ENCODE data around the gene SLC39A5.

DNA sequence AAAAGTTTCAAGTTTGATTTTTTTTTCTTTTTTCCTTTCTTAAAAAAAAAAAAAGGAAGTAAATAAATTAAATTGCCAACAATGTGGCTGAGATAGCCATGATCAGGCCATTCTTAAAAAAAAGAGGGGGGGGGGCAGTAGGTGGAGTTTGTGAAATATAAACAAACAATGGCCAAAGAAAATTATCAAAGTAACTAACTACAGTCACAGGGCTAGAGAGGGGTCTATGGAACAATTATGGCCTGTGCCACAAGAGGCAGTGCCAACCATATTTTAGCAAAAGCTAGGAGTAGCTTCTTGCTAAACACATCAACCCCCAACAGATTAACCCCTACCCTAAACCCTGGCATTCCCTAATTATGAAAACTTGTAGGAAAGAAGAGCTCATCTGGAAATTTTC lies 24.4 kb upstream of the SLC39A5 start:
- TF ChIP-seq, protein P1, sequence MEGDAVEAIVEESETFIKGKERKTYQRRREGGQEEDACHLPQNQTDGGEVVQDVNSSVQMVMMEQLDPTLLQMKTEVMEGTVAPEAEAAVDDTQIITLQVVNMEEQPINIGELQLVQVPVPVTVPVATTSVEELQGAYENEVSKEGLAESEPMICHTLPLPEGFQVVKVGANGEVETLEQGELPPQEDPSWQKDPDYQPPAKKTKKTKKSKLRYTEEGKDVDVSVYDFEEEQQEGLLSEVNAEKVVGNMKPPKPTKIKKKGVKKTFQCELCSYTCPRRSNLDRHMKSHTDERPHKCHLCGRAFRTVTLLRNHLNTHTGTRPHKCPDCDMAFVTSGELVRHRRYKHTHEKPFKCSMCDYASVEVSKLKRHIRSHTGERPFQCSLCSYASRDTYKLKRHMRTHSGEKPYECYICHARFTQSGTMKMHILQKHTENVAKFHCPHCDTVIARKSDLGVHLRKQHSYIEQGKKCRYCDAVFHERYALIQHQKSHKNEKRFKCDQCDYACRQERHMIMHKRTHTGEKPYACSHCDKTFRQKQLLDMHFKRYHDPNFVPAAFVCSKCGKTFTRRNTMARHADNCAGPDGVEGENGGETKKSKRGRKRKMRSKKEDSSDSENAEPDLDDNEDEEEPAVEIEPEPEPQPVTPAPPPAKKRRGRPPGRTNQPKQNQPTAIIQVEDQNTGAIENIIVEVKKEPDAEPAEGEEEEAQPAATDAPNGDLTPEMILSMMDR (IDR thresholded peaks at IDR 0.05; ENCODE audit: control extremely low read depth in 1 of 3, insufficient read depth in 1 of 3, low read depth in 1 of 3, low read length in 3 of 3) = no peak
- TF ChIP-seq SIN3A (conservative IDR thresholded peaks at IDR 0.05 in 1 of 2, IDR thresholded peaks at IDR 0.05 in 1 of 2; ENCODE audit: low read depth in 1 of 2, low read length in 2 of 2) (no peak), NRF1 (IDR thresholded peaks at IDR 0.05; ENCODE audit: low read depth, low read length) (no peak)
